ENCODE results near the gene SPAG16. TPM values are rescaled to one million over a fixed set of nuclear protein-coding genes. Genes with fewer than 3 reads are reported as not detected.

Gene SPAG16
- total RNA-seq, 1 experiment from 2014 or later, result 17.2 TPM

DNA sequence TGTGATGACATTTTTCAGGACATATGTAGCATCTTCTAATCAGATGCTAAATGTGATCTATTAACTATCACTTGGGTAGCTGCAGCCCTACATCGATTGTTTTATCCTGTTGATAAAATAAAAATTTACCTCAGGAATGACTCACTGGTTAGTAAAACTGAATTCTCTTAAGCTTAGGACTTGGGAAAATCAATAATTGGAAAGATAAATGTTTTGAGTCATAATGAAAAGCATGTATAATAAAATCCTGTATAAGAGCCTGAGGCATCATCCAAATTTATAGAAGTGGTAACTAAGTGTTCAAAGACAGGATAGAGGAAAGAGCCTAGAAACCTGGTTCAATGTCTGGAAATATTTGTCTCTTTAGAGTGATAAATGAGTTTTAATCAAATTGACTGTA is 958.5 kb downstream of the SPAG16 start:
- CTCF ChIA-PET, result no interaction called here
- ATAC-seq, result peak; percentile 89
- no TSS peak for BruUV-seq (replicated peaks)

DNA sequence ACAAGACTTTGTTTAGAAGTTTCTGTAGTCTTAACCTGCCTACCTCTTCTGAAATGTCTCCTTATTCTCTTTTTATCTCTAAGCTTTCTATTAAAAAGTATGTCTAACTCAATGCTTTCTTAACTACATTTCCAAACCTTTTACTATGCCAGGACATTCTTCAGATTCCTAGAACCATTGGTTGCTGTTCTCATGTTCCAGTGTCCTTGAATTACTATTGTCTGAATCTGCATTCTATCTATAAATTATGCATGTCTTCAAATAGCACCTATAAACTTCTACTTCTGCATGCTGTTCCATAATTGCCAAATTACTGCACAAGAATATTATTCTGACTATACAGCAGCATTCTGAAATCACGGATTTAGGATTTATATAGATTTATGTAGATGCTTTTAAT is 960.6 kb downstream of the SPAG16 start:
- ATAC-seq, result peak; percentile 23; the same call in 1 of the 2 replicates
- CTCF ChIA-PET, result no interaction called here
- H3K27ac ChIP-seq (ENCODE audit: low read length), result no peak overlapping the region
- POLR2A ChIA-PET (ENCODE audit: unreplicated experiment), result no interaction called here
- no peak overlapping the region for H2AFZ ChIP-seq (ENCODE audit: low read length)
- no peaks in the 10 kb centered on the region for H4K20me1 ChIP-seq (ENCODE audit: low read length)
- H3K4me2 ChIP-seq (ENCODE audit: low read length), result no peak overlapping the region
- no peaks in the 10 kb centered on the region for H3K79me2 ChIP-seq (ENCODE audit: low read length)
- H3F3A ChIP-seq (ENCODE audit: low read length, unreplicated experiment), result no peaks in the 10 kb centered on the region
- H3K9me3 ChIP-seq (ENCODE audit: low read length), result no peaks in the 10 kb centered on the region
- H3K4me1 ChIP-seq (ENCODE audit: insufficient read depth, low read length), result peaks cover 12% of the 10 kb centered on the region
- no peak overlapping the region for H3K9ac ChIP-seq (ENCODE audit: low read length)
- H3K4me3 ChIP-seq (ENCODE audit: low read length), result no peak overlapping the region
- intact Hi-C loops (cut with micrococcal nuclease), result loop anchor here (5.0 to 10.0 kb wide), 3 partner anchors 170 to 297 kb away; partner anchors contain the start of gene VWC2L
- no TSS peak for BruUV-seq (replicated peaks)
- no peaks in the 10 kb centered on the region for H3K27me3 ChIP-seq (ENCODE audit: low read length)
- DNase-seq, result peak; percentile 24
- no peaks in the 10 kb centered on the region for H3K36me3 ChIP-seq (ENCODE audit: low read depth, low read length)
- TF ChIP-seq EZH2phosphoT487 (IDR thresholded peaks at IDR 0.05; ENCODE audit: borderline replicate concordance, low read length) (no peak), EZH2 (IDR thresholded peaks at IDR 0.05; ENCODE audit: low read length, unreplicated experiment) (no peak)
- TF ChIP-seq, protein P1, sequence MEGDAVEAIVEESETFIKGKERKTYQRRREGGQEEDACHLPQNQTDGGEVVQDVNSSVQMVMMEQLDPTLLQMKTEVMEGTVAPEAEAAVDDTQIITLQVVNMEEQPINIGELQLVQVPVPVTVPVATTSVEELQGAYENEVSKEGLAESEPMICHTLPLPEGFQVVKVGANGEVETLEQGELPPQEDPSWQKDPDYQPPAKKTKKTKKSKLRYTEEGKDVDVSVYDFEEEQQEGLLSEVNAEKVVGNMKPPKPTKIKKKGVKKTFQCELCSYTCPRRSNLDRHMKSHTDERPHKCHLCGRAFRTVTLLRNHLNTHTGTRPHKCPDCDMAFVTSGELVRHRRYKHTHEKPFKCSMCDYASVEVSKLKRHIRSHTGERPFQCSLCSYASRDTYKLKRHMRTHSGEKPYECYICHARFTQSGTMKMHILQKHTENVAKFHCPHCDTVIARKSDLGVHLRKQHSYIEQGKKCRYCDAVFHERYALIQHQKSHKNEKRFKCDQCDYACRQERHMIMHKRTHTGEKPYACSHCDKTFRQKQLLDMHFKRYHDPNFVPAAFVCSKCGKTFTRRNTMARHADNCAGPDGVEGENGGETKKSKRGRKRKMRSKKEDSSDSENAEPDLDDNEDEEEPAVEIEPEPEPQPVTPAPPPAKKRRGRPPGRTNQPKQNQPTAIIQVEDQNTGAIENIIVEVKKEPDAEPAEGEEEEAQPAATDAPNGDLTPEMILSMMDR (conservative IDR thresholded peaks at IDR 0.05; ENCODE audit: low read depth, low read length), result no peak
- H3K9me2 ChIP-seq (replicated peaks; ENCODE audit: low read length), result no peaks in the 10 kb centered on the region

More for the DNA sequence above, 958.5 kb downstream of the SPAG16 start:
- POLR2A ChIA-PET (ENCODE audit: unreplicated experiment), result no interaction called here
- no peak overlapping the region for H3K9ac ChIP-seq (ENCODE audit: low read length)
- no peaks in the 10 kb centered on the region for H3K79me2 ChIP-seq (ENCODE audit: low read length)
- H3K9me3 ChIP-seq (ENCODE audit: low read length), result no peaks in the 10 kb centered on the region
- H3K27ac ChIP-seq (ENCODE audit: low read length), result peak overlapping the region; percentile 49
- no peak overlapping the region for H3K4me3 ChIP-seq (ENCODE audit: low read length)
- H3K4me2 ChIP-seq (ENCODE audit: low read length), result 0 out of 2 replicates have a peak overlapping the region, but pooled peaks have one; percentile 23
- TF ChIP-seq EZH2 (IDR thresholded peaks at IDR 0.05; ENCODE audit: low read length, unreplicated experiment), result no peak
- TF ChIP-seq EZH2phosphoT487 (IDR thresholded peaks at IDR 0.05; ENCODE audit: borderline replicate concordance, low read length), result no peak
- TF ChIP-seq, protein P1 (conservative IDR thresholded peaks at IDR 0.05; ENCODE audit: low read depth, low read length), result no peak
- H3K36me3 ChIP-seq (ENCODE audit: low read depth, low read length), result no peaks in the 10 kb centered on the region
- H3F3A ChIP-seq (ENCODE audit: low read length, unreplicated experiment), result no peaks in the 10 kb centered on the region
- no peak overlapping the region for H2AFZ ChIP-seq (ENCODE audit: low read length)
- H3K9me2 ChIP-seq (replicated peaks; ENCODE audit: low read length), result no peaks in the 10 kb centered on the region
- intact Hi-C loops (cut with micrococcal nuclease), result loop anchor here (2.0 to 10.0 kb wide), 4 partner anchors 172 to 300 kb away; partner anchors contain the start of gene VWC2L
- peaks cover 12% of the 10 kb centered on the region for H3K4me1 ChIP-seq (ENCODE audit: insufficient read depth, low read length)
- no peaks in the 10 kb centered on the region for H3K27me3 ChIP-seq (ENCODE audit: low read length)
- no peaks in the 10 kb centered on the region for H4K20me1 ChIP-seq (ENCODE audit: low read length)
- peak; percentile 78 for DNase-seq

DNA sequence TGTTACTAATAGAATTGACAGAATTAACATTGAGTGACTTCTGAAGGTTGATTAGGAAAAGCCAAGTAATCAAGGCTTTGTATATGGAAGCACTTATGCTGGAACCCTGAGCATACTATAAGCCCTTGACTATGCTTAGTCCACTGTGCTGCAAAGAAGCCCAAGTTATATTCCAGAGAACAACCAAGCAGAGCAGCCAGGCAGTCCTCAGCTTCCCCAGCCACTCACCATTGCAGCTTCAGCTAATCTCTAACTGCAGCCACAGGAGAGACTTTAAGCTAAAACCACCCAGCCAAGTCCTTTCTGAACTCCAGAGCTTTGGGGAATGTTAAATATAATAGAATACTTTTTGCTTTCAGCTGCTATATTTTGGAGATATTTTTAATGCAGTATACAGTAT is 962.2 kb downstream of the SPAG16 start:
- TF ChIP-seq EZH2phosphoT487 (IDR thresholded peaks at IDR 0.05; ENCODE audit: borderline replicate concordance, low read length) (no peak), EZH2 (IDR thresholded peaks at IDR 0.05; ENCODE audit: low read length, unreplicated experiment) (no peak)
- TF ChIP-seq, protein P1 (conservative IDR thresholded peaks at IDR 0.05; ENCODE audit: low read depth, low read length), result no peak
- no peak for ATAC-seq
- no peaks in the 10 kb centered on the region for H3K27me3 ChIP-seq (ENCODE audit: low read length)
- ChIA-PET CTCF (no interaction called here), POLR2A (ENCODE audit: unreplicated experiment) (no interaction called here)
- no TSS peak for BruUV-seq (replicated peaks)
- DNase-seq, result no peak
- H3K79me2 ChIP-seq (ENCODE audit: low read length), result no peaks in the 10 kb centered on the region
- H3K9me2 ChIP-seq (replicated peaks; ENCODE audit: low read length), result no peaks in the 10 kb centered on the region
- H4K20me1 ChIP-seq (ENCODE audit: low read length), result no peaks in the 10 kb centered on the region
- no peak overlapping the region for H2AFZ ChIP-seq (ENCODE audit: low read length)
- peaks cover 12% of the 10 kb centered on the region for H3K4me1 ChIP-seq (ENCODE audit: insufficient read depth, low read length)
- H3F3A ChIP-seq (ENCODE audit: low read length, unreplicated experiment), result no peaks in the 10 kb centered on the region
- no peak overlapping the region for H3K4me3 ChIP-seq (ENCODE audit: low read length)
- H3K4me2 ChIP-seq (ENCODE audit: low read length), result no peak overlapping the region
- H3K27ac ChIP-seq (ENCODE audit: low read length), result no peak overlapping the region
- H3K9me3 ChIP-seq (ENCODE audit: low read length), result no peaks in the 10 kb centered on the region
- no peaks in the 10 kb centered on the region for H3K36me3 ChIP-seq (ENCODE audit: low read depth, low read length)
- intact Hi-C loops (cut with micrococcal nuclease), result loop anchor here (10.0 kb wide), 1 partner anchor 168 kb away; the partner anchor contains the start of gene VWC2L
- H3K9ac ChIP-seq (ENCODE audit: low read length), result no peak overlapping the region
